Activated effector memory CD4-positive, alpha-beta T cell treated with Interleukin-2 at 50 U/mL for 16 hours (primary cell): ENCODE results near the gene NCAPH2.
"Not testable (repeated sequence)": the region's sequence is repeated elsewhere in the genome, so short reads cannot be mapped to it uniquely, and the experiment has no call there.

Source experiments
- DNase-seq: peaks from one replicate; pipeline ENCODE4 v3.0.0-alpha.2; 2020

The NCAPH2 gene

GRCh38 chr22:50520184-50520583 lies 12.2 kb downstream of the NCAPH2 start:
- not testable (repeated sequence) for DNase-seq

- DNase-seq = no peak
These were observed 12.9 kb downstream of the NCAPH2 start for GRCh38 chr22:50520826-50521453.

DNA sequence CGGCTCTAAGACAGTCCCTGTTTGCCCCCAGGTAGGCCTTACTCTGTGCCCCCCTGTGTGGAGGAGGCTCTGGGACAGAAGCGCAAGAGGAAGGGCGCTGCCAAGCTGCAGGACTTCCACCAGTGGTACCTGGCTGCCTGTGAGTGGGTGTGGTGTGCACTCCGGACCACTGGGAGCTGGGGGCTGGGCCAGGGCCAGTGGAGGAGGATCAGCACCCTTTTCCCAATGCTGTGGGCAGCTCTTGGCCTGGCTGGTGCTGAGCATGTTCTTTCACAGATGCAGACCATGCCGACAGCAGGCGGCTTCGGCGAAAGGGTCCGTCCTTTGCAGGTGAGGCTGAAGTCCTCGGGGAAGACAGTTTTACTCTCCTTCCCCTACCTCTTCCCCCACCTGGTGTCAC lies 13.7 kb downstream of the NCAPH2 start:
- no peak for DNase-seq

DNA sequence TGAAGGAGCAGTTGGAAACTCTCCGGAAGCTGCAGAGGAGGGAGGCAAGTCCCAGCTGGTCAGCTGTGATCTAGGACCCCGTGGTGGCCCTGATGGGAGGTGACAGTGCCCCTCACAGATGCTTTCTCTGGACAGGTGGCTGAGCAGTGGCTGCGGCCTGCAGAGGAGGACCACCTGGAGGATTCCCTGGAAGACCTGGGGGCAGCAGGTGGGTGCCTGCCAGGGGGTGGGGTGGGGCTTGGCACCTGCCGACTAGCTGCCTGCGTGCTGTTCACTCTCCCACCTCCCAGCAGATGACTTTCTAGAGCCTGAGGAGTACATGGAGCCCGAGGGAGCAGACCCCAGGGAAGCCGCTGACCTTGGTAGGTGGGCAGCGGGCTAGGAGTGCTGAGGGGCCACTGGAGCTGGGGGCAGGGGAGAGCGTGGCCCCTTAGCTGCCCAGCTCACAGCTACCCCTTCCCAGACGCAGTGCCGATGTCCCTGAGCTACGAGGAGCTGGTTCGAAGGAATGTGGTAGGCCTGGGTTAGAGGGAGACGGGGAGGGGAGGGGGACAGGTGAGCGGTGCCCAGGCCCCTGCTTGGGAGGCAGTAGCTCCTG lies 14.3 kb downstream of the NCAPH2 start:
- no peak for DNase-seq

- no peak for DNase-seq
These were observed 14.9 kb downstream of the NCAPH2 start for GRCh38 chr22:50522806-50523438.

- no peak for DNase-seq
These were observed 15.4 kb downstream of the NCAPH2 start for GRCh38 chr22:50523458-50523805.

DNA sequence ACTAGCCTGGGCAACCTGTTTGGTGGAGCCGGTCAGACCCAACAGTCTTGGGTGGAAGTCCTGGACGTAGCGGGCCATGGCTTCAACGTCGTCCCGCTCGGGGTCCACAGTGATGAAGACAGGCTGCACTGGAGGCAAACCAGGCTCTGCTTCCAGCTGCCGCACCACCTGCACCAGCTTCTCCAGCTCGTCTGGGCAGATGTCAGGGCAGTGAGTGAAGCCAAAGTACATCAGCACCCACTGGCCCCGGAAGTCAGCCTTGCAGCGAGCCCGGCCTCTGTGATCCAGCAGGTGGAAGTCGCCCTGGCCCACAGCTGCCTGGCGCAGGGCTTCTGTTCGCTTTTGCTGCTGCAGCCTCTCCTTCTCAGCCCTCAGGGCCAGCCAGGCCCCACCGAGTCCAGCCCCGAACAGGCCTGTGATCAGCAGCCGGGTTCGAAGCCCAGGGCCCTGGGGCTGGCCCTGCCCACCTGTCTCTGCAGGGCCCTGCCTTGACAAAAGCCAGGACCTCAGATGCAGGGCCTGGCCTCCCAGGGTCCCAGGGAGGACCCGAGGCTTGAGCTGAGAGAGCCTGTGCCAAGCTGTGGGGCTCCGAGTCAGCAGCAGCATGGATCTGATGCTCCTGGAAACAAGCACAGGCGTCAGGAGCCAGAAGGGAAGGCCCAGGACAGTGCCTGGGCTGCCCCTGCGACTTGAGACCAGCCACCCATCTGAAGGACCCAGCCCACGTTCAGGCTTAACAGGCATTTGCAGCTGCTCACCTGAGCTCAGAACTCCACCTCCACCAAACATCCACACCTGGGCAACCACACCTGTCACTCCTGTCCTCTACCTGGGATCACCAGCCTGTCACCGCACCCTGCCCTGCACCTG lies 16.0 kb downstream of the NCAPH2 start:
- no peak for DNase-seq

DNA sequence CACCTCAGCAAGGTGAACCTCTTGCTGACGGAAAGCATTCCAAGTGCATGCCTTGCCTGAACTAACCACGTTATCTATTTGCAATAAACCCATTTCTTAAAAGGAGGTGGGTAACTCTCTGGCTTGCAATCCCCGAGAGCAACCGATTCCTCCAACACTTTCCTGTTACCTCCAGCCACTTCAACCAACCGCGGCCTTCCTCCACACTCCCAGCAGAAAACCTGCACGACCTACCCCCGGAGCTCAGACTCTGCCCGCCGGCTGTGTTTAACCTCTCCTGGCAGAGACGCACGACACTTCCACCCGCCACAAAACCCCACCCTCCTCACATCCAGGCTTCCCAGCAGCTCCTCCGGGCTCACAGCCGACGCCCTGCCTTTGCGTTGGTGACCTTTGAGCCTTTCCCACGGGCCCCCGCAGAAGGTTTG lies 16.7 kb downstream of the NCAPH2 start:
- no peak for DNase-seq

DNA sequence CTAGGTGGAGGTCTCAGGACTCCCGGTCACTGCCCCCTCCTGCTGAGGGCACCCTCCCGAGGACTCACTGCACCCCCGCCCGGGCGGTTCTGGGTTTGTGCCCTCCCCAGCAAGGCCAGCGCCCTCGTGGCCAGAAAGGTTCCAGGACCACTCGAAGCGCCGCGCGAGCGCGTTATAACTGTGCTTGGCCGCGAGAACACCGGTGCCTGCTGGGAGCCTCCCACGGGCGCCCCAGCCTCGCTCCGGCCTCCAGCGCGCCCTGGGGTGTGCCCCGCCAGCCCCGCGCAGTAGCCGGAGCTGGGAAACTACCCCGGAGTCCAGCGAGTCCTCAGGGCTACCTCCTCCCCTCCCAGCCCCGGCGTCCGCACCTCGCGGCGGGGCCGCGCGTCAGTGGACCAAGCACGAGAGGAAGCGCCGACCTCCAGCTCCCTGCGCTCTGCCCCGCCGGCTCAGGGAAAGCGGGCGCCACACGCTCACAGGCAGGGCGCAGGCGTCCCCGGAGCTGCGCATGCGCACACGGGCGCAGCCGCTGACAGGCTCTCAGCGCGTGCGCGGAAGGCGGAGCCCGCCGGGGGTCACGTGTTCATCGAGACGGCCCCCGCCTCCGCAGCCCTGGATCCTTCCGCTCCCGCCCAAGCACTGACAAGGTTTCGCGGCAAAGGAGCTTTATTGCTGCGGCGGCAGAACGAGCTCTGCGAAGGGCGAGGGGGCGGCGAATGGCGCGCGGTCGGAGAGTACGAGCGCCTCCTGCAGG lies 17.3 kb downstream of the NCAPH2 start, which contains the start of gene SCO2:
Gene SCO2 (minus strand): TSS at position 495 of the 754 bp plus-strand sequence. CDS start 1,187 bp downstream, outside the sequence.
- peak; percentile 97 for DNase-seq

- no peak for DNase-seq
These were observed 17.8 kb downstream of the NCAPH2 start for GRCh38 chr22:50525858-50526107.

DNA sequence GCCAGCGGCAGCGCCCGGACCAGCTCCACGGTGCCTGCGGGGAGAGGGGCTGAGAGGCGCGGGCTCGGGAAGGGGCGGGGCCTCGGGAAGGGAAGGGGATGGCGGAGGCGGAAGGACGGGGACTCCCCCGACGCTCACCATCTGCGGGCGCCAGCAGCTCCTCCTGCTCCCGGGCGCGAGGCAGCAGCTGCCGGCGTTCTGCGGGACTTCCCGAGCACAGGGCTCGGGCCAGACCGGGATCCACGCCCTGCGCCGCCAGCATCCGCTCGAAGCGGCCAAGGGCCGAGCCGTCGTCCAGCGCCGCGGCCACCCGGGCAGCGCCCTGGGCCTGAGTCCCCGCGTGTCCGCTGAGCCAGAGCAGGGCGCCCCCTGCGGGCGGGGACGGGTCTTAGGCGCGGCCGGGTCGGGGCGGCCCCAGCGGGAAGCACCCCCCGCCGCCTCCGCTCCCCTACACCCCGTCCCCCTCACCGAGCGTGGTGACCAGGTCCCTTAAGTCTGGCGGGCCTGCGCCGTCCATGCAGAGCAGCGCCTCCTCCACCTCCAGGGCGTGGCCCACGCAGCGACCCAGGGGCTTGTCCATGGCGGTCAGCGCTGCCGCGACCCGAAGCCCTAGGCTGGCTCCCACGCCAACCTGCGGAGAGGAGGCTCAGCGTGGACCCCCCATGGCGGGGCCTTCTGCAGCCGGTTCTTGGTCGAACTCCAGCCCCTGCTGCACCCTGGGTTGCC lies 18.2 kb downstream of the NCAPH2 start:
- DNase-seq = peak; percentile 72

DNA sequence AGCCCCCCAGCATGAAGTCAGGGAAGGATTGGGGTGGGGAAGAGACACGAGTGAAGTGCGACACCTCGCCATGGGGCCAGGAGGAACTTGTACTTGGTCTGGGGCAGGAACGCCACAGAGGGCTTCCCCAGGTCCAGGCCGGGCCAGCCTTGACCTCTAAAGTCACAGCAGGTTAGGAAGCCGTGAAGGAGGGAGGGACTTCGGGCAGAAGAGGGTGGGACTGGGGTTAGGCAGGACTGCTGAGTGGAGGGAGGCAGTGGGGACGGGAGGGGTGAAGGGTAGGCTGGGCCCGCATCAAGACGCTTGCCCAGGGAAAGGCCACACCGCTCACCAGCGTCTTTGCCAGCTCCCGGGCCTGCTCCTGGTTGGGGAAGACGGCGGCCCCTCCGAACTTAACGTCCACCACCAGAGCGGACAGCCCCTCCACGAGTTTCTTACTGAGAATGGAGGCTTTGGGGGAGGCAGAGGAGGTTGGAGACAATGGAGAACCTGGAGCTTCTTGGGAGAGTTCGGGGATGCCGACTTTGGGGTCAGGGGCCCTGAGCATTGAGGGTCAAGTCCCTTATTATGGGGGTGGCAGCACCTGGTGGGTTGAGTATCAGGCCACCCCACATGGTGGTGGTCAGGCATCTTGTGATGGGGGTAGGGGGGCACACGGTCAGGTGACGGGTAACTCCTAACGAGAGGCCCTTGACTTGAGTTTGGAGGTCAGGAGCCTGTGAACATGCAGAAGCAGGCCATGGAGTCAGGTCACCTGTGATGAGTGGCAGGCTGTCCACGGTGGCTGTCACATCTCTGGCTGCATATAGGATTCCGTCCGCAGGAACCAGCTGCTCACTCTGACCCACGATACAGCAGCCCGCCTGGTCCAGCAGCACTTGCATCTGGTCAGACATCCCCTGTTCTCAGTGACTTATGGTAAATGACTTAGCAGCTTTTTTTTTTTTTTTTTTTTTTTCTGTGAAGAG lies 19.1 kb downstream of the NCAPH2 start:
- DNase-seq = no peak

- no peak for DNase-seq
These were observed 20.1 kb downstream of the NCAPH2 start for GRCh38 chr22:50527921-50528681.

GRCh38 chr22:50528682-50529415 lies 20.8 kb downstream of the NCAPH2 start:
- DNase-seq = no peak

- DNase-seq = no peak
These were observed 21.4 kb downstream of the NCAPH2 start for GRCh38 chr22:50529416-50529896.

GRCh38 chr22:50529897-50530579 lies 22.0 kb downstream of the NCAPH2 start, which contains the start of gene TYMP:
TYMP (minus strand) TSS chr22:50530012; CDS start chr22:50529709, 303 bp downstream.
- peak; percentile 57 for DNase-seq

DNA sequence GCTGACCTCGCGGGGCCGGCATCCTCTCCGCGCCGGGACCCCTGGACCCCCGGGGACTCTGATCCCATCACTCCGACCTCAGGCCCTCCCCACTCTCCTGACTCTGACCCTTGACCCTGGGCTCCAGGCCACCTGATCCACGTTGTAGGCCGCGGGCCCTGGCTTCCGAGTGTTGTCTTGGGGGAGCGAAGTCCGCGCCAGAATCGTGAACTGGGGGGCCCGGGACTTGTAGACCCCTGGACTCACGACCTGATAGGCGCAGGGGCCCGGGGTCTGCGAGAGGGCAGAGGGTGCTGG lies 22.5 kb downstream of the NCAPH2 start:
- no peak for DNase-seq

DNA sequence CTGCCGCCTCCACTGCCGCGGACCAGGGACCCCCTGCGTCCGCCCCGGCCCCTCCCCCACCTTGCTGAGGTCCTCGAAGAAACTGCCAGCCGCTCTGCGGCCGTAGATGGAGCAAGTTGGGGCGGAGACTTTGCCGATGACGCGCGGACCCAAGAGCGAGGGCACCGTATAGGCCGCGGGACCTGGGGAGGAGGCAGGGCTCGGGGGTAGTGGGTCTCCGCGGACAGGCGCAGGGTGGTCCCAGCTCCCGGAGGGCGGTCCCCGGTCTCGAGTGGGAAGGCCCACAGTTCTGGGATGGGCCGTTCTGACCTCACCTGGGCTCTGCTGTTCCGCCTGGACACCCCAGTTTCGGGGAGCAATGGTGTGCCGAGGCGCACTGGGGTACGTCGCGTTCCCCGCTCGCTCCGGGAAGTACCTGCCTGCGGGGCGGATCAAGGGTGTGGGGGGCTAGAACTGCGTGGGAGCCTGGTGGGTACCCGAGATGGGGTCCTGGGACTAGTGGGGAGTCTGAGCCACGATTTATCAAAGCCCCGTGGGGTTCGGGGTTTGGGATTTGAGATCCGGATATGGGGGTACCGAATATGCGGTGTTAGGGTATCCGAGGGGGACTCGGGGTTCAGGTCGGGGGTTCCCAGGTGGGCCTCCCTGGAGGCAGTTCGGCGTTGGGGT lies 23.0 kb downstream of the NCAPH2 start:
- DNase-seq = peak; percentile 68
